ENCODE measurements around the gene CRIP3. TPM values are rescaled to one million over a fixed set of nuclear protein-coding genes. Genes with fewer than 3 reads are reported as not detected.

Gene CRIP3
- total and polyA plus RNA-seq, 2 of the 13 experiments (the other 11 are each of a cell fraction or from before 2014, with no cell fraction given): 6.3 to 9.3 TPM

DNA sequence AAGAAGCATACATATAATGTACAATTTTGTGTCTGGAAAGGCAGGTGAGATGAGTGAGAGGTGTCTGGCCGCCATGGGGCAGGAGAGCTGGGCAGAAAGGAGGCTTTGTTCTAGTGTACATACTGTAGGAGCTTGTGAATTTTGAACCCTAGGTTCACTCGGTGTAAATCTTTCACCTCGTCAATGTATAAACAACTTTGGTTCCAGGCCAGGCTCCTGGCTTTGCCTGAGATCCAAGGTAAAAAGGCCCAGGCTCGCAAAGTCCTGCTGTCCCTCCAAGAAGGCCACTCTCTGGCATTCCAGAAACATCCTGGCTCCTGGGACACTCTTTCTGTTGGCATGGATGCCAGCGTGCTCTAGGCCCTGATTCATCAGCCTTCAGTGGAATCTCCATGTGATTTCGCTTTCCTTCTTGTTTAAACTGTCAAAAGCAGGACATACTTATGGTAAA, 17.7 kb downstream of the CRIP3 start (continued):
- TF ChIP-seq, protein P1, sequence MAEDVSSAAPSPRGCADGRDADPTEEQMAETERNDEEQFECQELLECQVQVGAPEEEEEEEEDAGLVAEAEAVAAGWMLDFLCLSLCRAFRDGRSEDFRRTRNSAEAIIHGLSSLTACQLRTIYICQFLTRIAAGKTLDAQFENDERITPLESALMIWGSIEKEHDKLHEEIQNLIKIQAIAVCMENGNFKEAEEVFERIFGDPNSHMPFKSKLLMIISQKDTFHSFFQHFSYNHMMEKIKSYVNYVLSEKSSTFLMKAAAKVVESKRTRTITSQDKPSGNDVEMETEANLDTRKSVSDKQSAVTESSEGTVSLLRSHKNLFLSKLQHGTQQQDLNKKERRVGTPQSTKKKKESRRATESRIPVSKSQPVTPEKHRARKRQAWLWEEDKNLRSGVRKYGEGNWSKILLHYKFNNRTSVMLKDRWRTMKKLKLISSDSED (CRISPR knock-in tag; IDR thresholded peaks at IDR 0.05): no peak
- TF ChIP-seq ZNF776 (CRISPR knock-in tag; IDR thresholded peaks at IDR 0.05): no peak
- 0 out of 2 replicates have a peak, but pooled peaks have one; percentile 40 for TF ChIP-seq ONECUT2 (CRISPR knock-in tag; IDR thresholded peaks at IDR 0.05)
- no peak for TF ChIP-seq RBM39 (IDR thresholded peaks at IDR 0.05; ENCODE audit: low read depth, low read length, poor library complexity, severe bottlenecking)
- TF ChIP-seq, protein P2, sequence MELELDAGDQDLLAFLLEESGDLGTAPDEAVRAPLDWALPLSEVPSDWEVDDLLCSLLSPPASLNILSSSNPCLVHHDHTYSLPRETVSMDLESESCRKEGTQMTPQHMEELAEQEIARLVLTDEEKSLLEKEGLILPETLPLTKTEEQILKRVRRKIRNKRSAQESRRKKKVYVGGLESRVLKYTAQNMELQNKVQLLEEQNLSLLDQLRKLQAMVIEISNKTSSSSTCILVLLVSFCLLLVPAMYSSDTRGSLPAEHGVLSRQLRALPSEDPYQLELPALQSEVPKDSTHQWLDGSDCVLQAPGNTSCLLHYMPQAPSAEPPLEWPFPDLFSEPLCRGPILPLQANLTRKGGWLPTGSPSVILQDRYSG (CRISPR knock-in tag; IDR thresholded peaks at IDR 0.05): 0 out of 2 replicates have a peak, but pooled peaks have one; percentile 60
- no peak for TF ChIP-seq HHEX (CRISPR knock-in tag; IDR thresholded peaks at IDR 0.05)
- TF ChIP-seq ZSCAN30 (CRISPR knock-in tag; IDR thresholded peaks at IDR 0.05): no peak
- TF ChIP-seq JARID2 (CRISPR knock-in tag; IDR thresholded peaks at IDR 0.05; ENCODE audit: insufficient replicate concordance): peak; percentile 41
- TF ChIP-seq ZNF567 (CRISPR knock-in tag; IDR thresholded peaks at IDR 0.05; ENCODE audit: borderline replicate concordance): no peak
- TF ChIP-seq ZNF136 (CRISPR knock-in tag; IDR thresholded peaks at IDR 0.05; ENCODE audit: low read depth): peak; percentile 54; the same call in 1 of the 2 replicates
- TF ChIP-seq ISX (CRISPR knock-in tag; conservative IDR thresholded peaks at IDR 0.05): no peak
- no peak for TF ChIP-seq MXD4 (CRISPR knock-in tag; IDR thresholded peaks at IDR 0.05)
- no peak for TF ChIP-seq NBN (conservative IDR thresholded peaks at IDR 0.05)
- no peak for TF ChIP-seq ZNF775 (CRISPR knock-in tag; IDR thresholded peaks at IDR 0.05; ENCODE audit: borderline replicate concordance)
- TF ChIP-seq, protein P3, sequence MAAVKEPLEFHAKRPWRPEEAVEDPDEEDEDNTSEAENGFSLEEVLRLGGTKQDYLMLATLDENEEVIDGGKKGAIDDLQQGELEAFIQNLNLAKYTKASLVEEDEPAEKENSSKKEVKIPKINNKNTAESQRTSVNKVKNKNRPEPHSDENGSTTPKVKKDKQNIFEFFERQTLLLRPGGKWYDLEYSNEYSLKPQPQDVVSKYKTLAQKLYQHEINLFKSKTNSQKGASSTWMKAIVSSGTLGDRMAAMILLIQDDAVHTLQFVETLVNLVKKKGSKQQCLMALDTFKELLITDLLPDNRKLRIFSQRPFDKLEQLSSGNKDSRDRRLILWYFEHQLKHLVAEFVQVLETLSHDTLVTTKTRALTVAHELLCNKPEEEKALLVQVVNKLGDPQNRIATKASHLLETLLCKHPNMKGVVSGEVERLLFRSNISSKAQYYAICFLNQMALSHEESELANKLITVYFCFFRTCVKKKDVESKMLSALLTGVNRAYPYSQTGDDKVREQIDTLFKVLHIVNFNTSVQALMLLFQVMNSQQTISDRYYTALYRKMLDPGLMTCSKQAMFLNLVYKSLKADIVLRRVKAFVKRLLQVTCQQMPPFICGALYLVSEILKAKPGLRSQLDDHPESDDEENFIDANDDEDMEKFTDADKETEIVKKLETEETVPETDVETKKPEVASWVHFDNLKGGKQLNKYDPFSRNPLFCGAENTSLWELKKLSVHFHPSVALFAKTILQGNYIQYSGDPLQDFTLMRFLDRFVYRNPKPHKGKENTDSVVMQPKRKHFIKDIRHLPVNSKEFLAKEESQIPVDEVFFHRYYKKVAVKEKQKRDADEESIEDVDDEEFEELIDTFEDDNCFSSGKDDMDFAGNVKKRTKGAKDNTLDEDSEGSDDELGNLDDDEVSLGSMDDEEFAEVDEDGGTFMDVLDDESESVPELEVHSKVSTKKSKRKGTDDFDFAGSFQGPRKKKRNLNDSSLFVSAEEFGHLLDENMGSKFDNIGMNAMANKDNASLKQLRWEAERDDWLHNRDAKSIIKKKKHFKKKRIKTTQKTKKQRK (IDR thresholded peaks at IDR 0.05; ENCODE audit: low read length): no peak
- peak; percentile 36; the same call in 1 of the 2 replicates for TF ChIP-seq ZBTB7B (CRISPR knock-in tag; IDR thresholded peaks at IDR 0.05)
- TF ChIP-seq PHF8 (CRISPR knock-in tag; IDR thresholded peaks at IDR 0.05): peak; percentile 51
- 0 out of 2 replicates have a peak, but pooled peaks have one; percentile 32 for TF ChIP-seq SOX13 (IDR thresholded peaks at IDR 0.05)
- peak in 1 of 2 experiments; percentile 80; a peak in 2 of 4 replicates for TF ChIP-seq SOX13 (CRISPR knock-in tag; conservative IDR thresholded peaks at IDR 0.05 in 1 of 2, IDR thresholded peaks at IDR 0.05 in 1 of 2)
- TF ChIP-seq ATRX (CRISPR knock-in tag; IDR thresholded peaks at IDR 0.05; ENCODE audit: borderline replicate concordance): no peak
- no peak for TF ChIP-seq FLYWCH1 (CRISPR knock-in tag; IDR thresholded peaks at IDR 0.05)
- peak; percentile 86; the same call in 1 of the 2 replicates for TF ChIP-seq ZNF792 (CRISPR knock-in tag; IDR thresholded peaks at IDR 0.05)
- TF ChIP-seq, protein P4, sequence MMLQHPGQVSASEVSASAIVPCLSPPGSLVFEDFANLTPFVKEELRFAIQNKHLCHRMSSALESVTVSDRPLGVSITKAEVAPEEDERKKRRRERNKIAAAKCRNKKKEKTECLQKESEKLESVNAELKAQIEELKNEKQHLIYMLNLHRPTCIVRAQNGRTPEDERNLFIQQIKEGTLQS (CRISPR knock-in tag; IDR thresholded peaks at IDR 0.05): no peak
- peak; percentile 13; the same call in 1 of the 2 replicates for TF ChIP-seq ETV5 (CRISPR knock-in tag; IDR thresholded peaks at IDR 0.05; ENCODE audit: borderline replicate concordance)
- TF ChIP-seq ZFP82 (CRISPR knock-in tag; IDR thresholded peaks at IDR 0.05; ENCODE audit: borderline replicate concordance): peak; percentile 46; the same call in 1 of the 2 replicates
- TF ChIP-seq ZNF746 (CRISPR knock-in tag; IDR thresholded peaks at IDR 0.05): no peak
- TF ChIP-seq TEAD3 (CRISPR knock-in tag; optimal IDR thresholded peaks at IDR 0.05; ENCODE audit: borderline replicate concordance): peak; percentile 79
